ENCODE data around the gene SDHD. TPM values are rescaled to one million over a fixed set of nuclear protein-coding genes. Genes with fewer than 3 reads are reported as not detected.

SDHD gene
- total and polyA plus RNA-seq, 2 donors (not counting 3 experiments of a cell fraction or from before 2014, with no cell fraction given), result 72.3 to 169 TPM

DNA sequence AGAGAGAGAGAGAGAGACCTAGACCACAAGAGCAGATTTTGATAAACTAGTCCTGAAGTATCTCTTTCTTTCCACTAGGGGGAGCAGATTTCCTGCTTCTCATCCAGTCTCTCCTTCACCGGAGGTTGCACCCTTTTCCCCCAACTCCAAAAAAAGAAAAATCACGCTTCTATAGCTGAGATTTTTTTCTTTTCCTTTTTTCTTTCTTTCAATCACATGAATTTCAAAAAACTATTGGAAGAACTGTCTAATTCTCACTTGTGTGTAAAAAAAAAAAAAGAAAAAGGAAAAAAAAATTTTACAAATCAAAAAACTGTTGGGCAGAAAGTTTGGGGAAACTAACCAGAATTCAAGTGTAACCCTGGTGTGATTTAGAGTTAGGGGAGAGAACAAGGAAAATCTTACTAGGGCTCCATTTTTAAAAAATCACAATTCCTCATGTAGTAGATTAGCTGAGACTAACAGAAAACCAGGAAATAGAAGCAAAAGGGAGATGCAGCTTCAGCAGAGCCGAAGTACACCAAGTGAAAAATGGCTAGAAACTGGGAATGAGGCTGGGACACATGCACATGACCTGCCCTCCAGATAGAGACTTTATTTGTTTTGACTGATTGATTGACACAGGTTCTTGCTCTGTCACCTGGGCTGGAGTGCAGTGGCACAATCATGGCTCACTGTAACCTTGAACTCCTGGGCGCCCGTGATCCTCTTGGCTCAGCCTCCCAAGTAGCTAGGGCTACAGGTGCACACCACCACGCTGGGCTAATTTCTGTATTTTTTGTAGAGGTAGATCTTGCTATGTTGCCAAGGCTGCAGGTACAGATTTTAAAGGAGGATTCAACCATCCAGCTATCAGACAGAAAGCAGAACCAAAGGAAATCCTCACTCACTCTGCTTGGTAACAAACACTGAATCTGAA, 27.1 kb downstream of the SDHD start:
- Histone ChIP-seq H2AFZ (ENCODE audit: low read depth, low read length) (no peak overlapping the region), H3K4me2 (ENCODE audit: insufficient read depth, low read length) (no peak overlapping the region), H3K4me3 (replicated peaks in 1 of 3; ENCODE audit: insufficient read depth in 1 of 3, low read depth in 1 of 3, low read length in 3 of 3) (no peak overlapping the region), H4K20me1 (replicated peaks; ENCODE audit: control insufficient read depth, extremely low read depth, insufficient read depth, low read length) (no peaks in the 10 kb centered on the region), H3K79me2 (ENCODE audit: control insufficient read depth, insufficient read depth, low read length) (no peaks in the 10 kb centered on the region), H3K9me1 (replicated peaks; ENCODE audit: control insufficient read depth, extremely low read depth, insufficient read depth, low read length) (no peaks in the 10 kb centered on the region), H3K9me3 (replicated peaks; ENCODE audit: control insufficient read depth, insufficient read depth, low read length) (no peaks in the 10 kb centered on the region), H3K4me1 (ENCODE audit: control insufficient read depth, extremely low read depth, insufficient read depth, low read length) (no peaks in the 10 kb centered on the region), H3K27ac (ENCODE audit: insufficient read depth, low read depth, low read length) (no peak overlapping the region), H3K27me3 (ENCODE audit: control insufficient read depth in 2 of 2, insufficient read depth in 2 of 2, low read length in 2 of 2) (no peaks in the 10 kb centered on the region), H3K9ac (replicated peaks; ENCODE audit: extremely low read depth, insufficient read depth, low read length) (no peak overlapping the region), H3K36me3 (ENCODE audit: control insufficient read depth in 2 of 2, extremely low read depth in 1 of 2, insufficient read depth in 2 of 2, low read length in 2 of 2) (no peaks in the 10 kb centered on the region)
- CTCF ChIA-PET, result interaction anchor here (0.5 to 6.6 kb wide), 41 partner anchors 8 to 1709 kb away, joined by 3 to 150 read pairs (median 4); partner anchors contain the start of genes BCO2, IL18, SDHD and TIMM8B
- BruUV-seq (replicated peaks), result no TSS peak
- intact Hi-C loops (cut with micrococcal nuclease) (loop anchor here (1.0 kb wide), 4 partner anchors 44 to 167 kb away; partner anchors contain the start of gene BCO2), dilution Hi-C loops (cut with MboI; ENCODE audit: extremely low pct_ligation_motif_present, low sequenced_read_pairs) (no loop called here)
- FAIRE-seq (peak; percentile 84), DNase-seq (ENCODE audit: low read depth, low spot score) (peak; percentile 39)
- POLR2A ChIA-PET, result interaction anchor here (0.7 kb wide), 1 partner anchor 243 kb away, joined by 11 read pairs; the partner anchor contains the start of gene ALG9
- TF ChIP-seq POLR2A (IDR thresholded peaks at IDR 0.05; ENCODE audit: low read depth, low read length), result no peak
- TF ChIP-seq, protein P1, sequence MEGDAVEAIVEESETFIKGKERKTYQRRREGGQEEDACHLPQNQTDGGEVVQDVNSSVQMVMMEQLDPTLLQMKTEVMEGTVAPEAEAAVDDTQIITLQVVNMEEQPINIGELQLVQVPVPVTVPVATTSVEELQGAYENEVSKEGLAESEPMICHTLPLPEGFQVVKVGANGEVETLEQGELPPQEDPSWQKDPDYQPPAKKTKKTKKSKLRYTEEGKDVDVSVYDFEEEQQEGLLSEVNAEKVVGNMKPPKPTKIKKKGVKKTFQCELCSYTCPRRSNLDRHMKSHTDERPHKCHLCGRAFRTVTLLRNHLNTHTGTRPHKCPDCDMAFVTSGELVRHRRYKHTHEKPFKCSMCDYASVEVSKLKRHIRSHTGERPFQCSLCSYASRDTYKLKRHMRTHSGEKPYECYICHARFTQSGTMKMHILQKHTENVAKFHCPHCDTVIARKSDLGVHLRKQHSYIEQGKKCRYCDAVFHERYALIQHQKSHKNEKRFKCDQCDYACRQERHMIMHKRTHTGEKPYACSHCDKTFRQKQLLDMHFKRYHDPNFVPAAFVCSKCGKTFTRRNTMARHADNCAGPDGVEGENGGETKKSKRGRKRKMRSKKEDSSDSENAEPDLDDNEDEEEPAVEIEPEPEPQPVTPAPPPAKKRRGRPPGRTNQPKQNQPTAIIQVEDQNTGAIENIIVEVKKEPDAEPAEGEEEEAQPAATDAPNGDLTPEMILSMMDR (IDR thresholded peaks at IDR 0.05; ENCODE audit: extremely low read depth in 1 of 2, insufficient read depth in 1 of 2, low read depth in 1 of 2, low read length in 2 of 2), result peak; percentile 41 to 65

DNA sequence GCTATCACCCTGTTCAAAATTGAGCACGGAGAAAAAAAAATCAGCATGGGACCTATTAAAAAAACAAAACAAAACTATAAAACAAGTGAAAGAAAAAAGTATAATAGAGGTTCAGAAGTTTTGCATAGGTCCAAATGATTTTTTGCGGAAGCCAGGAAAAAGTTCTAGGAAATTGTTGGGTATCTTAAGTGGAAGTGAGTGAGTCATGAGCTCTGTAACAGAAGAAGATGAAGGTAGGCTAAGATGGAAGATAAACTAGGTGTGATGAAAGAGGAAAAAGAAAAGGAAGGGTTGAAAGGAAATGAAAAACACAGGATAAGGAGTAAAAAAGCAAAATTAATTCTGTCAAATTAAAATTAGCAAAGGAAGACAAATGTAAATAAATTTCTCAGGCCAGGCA, 27.8 kb downstream of the SDHD start:
- intact Hi-C loops (cut with micrococcal nuclease) (no loop called here), dilution Hi-C loops (cut with MboI; ENCODE audit: extremely low pct_ligation_motif_present, low sequenced_read_pairs) (no loop called here)
- ChIA-PET CTCF (interaction anchor here (0.5 to 6.6 kb wide), 29 partner anchors 8 to 1175 kb away, joined by 3 to 150 read pairs (median 5); partner anchors contain the start of genes BCO2, IL18, SDHD and TIMM8B), POLR2A (no interaction called here)
- DNase-seq (ENCODE audit: low read depth, low spot score) (no peak), FAIRE-seq (no peak)
- peaks cover 3% of the 10 kb centered on the region for H3K4me1 ChIP-seq (ENCODE audit: control insufficient read depth, extremely low read depth, insufficient read depth, low read length)
- no peaks in the 10 kb centered on the region for H4K20me1 ChIP-seq (replicated peaks; ENCODE audit: control insufficient read depth, extremely low read depth, insufficient read depth, low read length)
- H3K27ac ChIP-seq (ENCODE audit: insufficient read depth, low read depth, low read length), result no peak overlapping the region
- no peaks in the 10 kb centered on the region for H3K9me1 ChIP-seq (replicated peaks; ENCODE audit: control insufficient read depth, extremely low read depth, insufficient read depth, low read length)
- no peaks in the 10 kb centered on the region for H3K9me3 ChIP-seq (replicated peaks; ENCODE audit: control insufficient read depth, insufficient read depth, low read length)
- H3K4me3 ChIP-seq (replicated peaks in 1 of 3; ENCODE audit: insufficient read depth in 1 of 3, low read depth in 1 of 3, low read length in 3 of 3), result no peak overlapping the region
- no peak overlapping the region for H3K9ac ChIP-seq (replicated peaks; ENCODE audit: extremely low read depth, insufficient read depth, low read length)
- no peak for TF ChIP-seq POLR2A (IDR thresholded peaks at IDR 0.05; ENCODE audit: low read depth, low read length)
- no peak for TF ChIP-seq JUN (IDR thresholded peaks at IDR 0.05; ENCODE audit: borderline replicate concordance, insufficient read depth, insufficient read length, low read depth)
- TF ChIP-seq, protein P2, sequence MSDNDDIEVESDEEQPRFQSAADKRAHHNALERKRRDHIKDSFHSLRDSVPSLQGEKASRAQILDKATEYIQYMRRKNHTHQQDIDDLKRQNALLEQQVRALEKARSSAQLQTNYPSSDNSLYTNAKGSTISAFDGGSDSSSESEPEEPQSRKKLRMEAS (IDR thresholded peaks at IDR 0.05; ENCODE audit: insufficient read depth, insufficient read length), result no peak
- TF ChIP-seq FOS (IDR thresholded peaks at IDR 0.05; ENCODE audit: borderline replicate concordance, insufficient read depth, low read length), result no peak
- TF ChIP-seq MYC (IDR thresholded peaks at IDR 0.05; ENCODE audit: low read depth, low read length), result no peak
- TF ChIP-seq EZH2 (IDR thresholded peaks at IDR 0.05; ENCODE audit: borderline replicate concordance, low read depth, low read length, severe bottlenecking), result no peak
- TF ChIP-seq POLR2AphosphoS5 (IDR thresholded peaks at IDR 0.05; ENCODE audit: insufficient read depth, low read depth, low read length), result no peak
- no peak for TF ChIP-seq GATA2 (IDR thresholded peaks at IDR 0.05; ENCODE audit: insufficient read depth, insufficient read length, low read depth, low read length)
- TF ChIP-seq, protein P1 (IDR thresholded peaks at IDR 0.05; ENCODE audit: extremely low read depth in 1 of 2, insufficient read depth in 1 of 2, low read depth in 1 of 2, low read length in 2 of 2), result no peak
- no peaks in the 10 kb centered on the region for H3K27me3 ChIP-seq (ENCODE audit: control insufficient read depth in 2 of 2, insufficient read depth in 2 of 2, low read length in 2 of 2)
- H2AFZ ChIP-seq (ENCODE audit: low read depth, low read length), result no peak overlapping the region
- BruUV-seq (replicated peaks), result no TSS peak
- H3K79me2 ChIP-seq (ENCODE audit: control insufficient read depth, insufficient read depth, low read length), result no peaks in the 10 kb centered on the region
- H3K4me2 ChIP-seq (ENCODE audit: insufficient read depth, low read length), result no peak overlapping the region
- H3K36me3 ChIP-seq (ENCODE audit: control insufficient read depth in 2 of 2, extremely low read depth in 1 of 2, insufficient read depth in 2 of 2, low read length in 2 of 2), result no peaks in the 10 kb centered on the region
